NB4 (cell line): Measurements from ENCODE around the gene PECR.

Experiments used
- MAX ChIP-seq: IDR thresholded peaks from 2 replicates; pipeline ENCODE4 v1.6.1; 2011; ENCODE audit warnings: low read depth, low read length
- MYC ChIP-seq: IDR thresholded peaks from 2 replicates; pipeline ENCODE4 v1.6.1; 2011; ENCODE audit warnings: low read depth, low read length
- POLR2A ChIP-seq: IDR thresholded peaks from 2 replicates; pipeline ENCODE4 v1.6.1; 2011; ENCODE audit warnings: mild to moderate bottlenecking; ENCODE audit not compliant: insufficient read length; ENCODE audit errors: extremely low read depth
- TF ChIP-seq, protein P1 (sequence below): IDR thresholded peaks from one replicate; pipeline ENCODE4 v1.5.1; 2012; ENCODE audit warnings: low read depth, low read length

- TF ChIP-seq MAX (no peak), MYC (no peak), POLR2A (no peak)
- TF ChIP-seq, protein P1, sequence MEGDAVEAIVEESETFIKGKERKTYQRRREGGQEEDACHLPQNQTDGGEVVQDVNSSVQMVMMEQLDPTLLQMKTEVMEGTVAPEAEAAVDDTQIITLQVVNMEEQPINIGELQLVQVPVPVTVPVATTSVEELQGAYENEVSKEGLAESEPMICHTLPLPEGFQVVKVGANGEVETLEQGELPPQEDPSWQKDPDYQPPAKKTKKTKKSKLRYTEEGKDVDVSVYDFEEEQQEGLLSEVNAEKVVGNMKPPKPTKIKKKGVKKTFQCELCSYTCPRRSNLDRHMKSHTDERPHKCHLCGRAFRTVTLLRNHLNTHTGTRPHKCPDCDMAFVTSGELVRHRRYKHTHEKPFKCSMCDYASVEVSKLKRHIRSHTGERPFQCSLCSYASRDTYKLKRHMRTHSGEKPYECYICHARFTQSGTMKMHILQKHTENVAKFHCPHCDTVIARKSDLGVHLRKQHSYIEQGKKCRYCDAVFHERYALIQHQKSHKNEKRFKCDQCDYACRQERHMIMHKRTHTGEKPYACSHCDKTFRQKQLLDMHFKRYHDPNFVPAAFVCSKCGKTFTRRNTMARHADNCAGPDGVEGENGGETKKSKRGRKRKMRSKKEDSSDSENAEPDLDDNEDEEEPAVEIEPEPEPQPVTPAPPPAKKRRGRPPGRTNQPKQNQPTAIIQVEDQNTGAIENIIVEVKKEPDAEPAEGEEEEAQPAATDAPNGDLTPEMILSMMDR, result no peak
These were observed 12.6 kb downstream of the PECR start for GRCh38 chr2:216069028-216069427.
